ENCODE measurements around the gene CCNG2. TPM values are rescaled to one million over a fixed set of nuclear protein-coding genes. Genes with fewer than 3 reads are reported as not detected.

Gene CCNG2
- total RNA-seq, 2 donors from 2014 or later = 34.0 to 145 TPM

GRCh38 chr4:77201343-77201742 lies 44.3 kb downstream of the CCNG2 start:
- intact Hi-C loops (cut with DNase I) = loop anchor here (5.0 kb wide), 1 partner anchor 149 kb away; no protein-coding TSS in a partner anchor
- H3K9me3 ChIP-seq = no peaks in the 10 kb centered on the region
- peaks cover 3% of the 10 kb centered on the region for H3K4me1 ChIP-seq

GRCh38 chr4:77201857-77202256 lies 44.9 kb downstream of the CCNG2 start:
- no peak overlapping the region for H3K9ac ChIP-seq (ENCODE audit: low read depth in 2 of 2, low read length in 2 of 2)
- peaks cover 3% of the 10 kb centered on the region for H3K4me1 ChIP-seq
- TF ChIP-seq CTCF (IDR thresholded peaks at IDR 0.05) = no peak

More at GRCh38 chr4:77201343-77201742, 44.3 kb downstream of the CCNG2 start:
- H3K27ac ChIP-seq = no peak overlapping the region
- no peaks in the 10 kb centered on the region for H3K36me3 ChIP-seq
- no peak overlapping the region for H3K9ac ChIP-seq (ENCODE audit: low read depth in 2 of 2, low read length in 2 of 2)
- no peak for DNase-seq
- H3K27me3 ChIP-seq = no peaks in the 10 kb centered on the region
- TF ChIP-seq CTCF (IDR thresholded peaks at IDR 0.05) = no peak
- H3K4me3 ChIP-seq = no peak overlapping the region

GRCh38 chr4:77202491-77202890 lies 45.5 kb downstream of the CCNG2 start:
- Histone ChIP-seq H3K9ac (ENCODE audit: low read depth in 2 of 2, low read length in 2 of 2) (no peak overlapping the region), H3K27ac (peak overlapping the region; percentile 24), H3K4me3 (no peak overlapping the region), H3K9me3 (no peaks in the 10 kb centered on the region), H3K36me3 (no peaks in the 10 kb centered on the region), H3K27me3 (no peaks in the 10 kb centered on the region), H3K4me1 (peaks cover 3% of the 10 kb centered on the region)
- no peak for TF ChIP-seq CTCF (IDR thresholded peaks at IDR 0.05)
- intact Hi-C loops (cut with DNase I) = loop anchor here (5.0 kb wide), 1 partner anchor 150 kb away; no protein-coding TSS in a partner anchor
- DNase-seq = peak; percentile 26

More at GRCh38 chr4:77201857-77202256, 44.9 kb downstream of the CCNG2 start:
- intact Hi-C loops (cut with DNase I) = loop anchor here (5.0 kb wide), 1 partner anchor 150 kb away; no protein-coding TSS in a partner anchor
- Histone ChIP-seq H3K36me3 (no peaks in the 10 kb centered on the region), H3K9me3 (no peaks in the 10 kb centered on the region), H3K27me3 (no peaks in the 10 kb centered on the region), H3K4me3 (no peak overlapping the region), H3K27ac (peak overlapping the region; percentile 24)
- DNase-seq = no peak

- peak; percentile 71 for TF ChIP-seq CTCF (IDR thresholded peaks at IDR 0.05)
- no peaks in the 10 kb centered on the region for H3K27me3 ChIP-seq
- no peaks in the 10 kb centered on the region for H3K36me3 ChIP-seq
- no peak overlapping the region for H3K9ac ChIP-seq (ENCODE audit: low read depth in 2 of 2, low read length in 2 of 2)
- no peak overlapping the region for H3K27ac ChIP-seq
- peak; percentile 79 for DNase-seq
- intact Hi-C loops (cut with DNase I) = loop anchor here (1.0 to 5.0 kb wide), 2 partner anchors 108 to 151 kb away; no protein-coding TSS in a partner anchor
- peaks cover 3% of the 10 kb centered on the region for H3K4me1 ChIP-seq
- H3K4me3 ChIP-seq = no peak overlapping the region
- no peaks in the 10 kb centered on the region for H3K9me3 ChIP-seq
Observed at GRCh38 chr4:77203380-77204197, 46.6 kb downstream of the CCNG2 start.

GRCh38 chr4:77204621-77205020 lies 47.6 kb downstream of the CCNG2 start:
- intact Hi-C loops (cut with DNase I) = loop anchor here (5.0 kb wide), 1 partner anchor 152 kb away; no protein-coding TSS in a partner anchor
- Histone ChIP-seq H3K4me1 (peaks cover 3% of the 10 kb centered on the region), H3K4me3 (no peak overlapping the region), H3K27me3 (no peaks in the 10 kb centered on the region), H3K27ac (no peak overlapping the region), H3K36me3 (no peaks in the 10 kb centered on the region), H3K9me3 (no peaks in the 10 kb centered on the region), H3K9ac (ENCODE audit: low read depth in 2 of 2, low read length in 2 of 2) (no peak overlapping the region)
- DNase-seq = no peak
- TF ChIP-seq CTCF (IDR thresholded peaks at IDR 0.05) = no peak
